ENCODE results near the gene SLC37A1.
"Not testable (repeated sequence)": the region's sequence is repeated elsewhere in the genome, so short reads cannot be mapped to it uniquely, and the experiment has no call there.

SLC37A1 gene

DNA sequence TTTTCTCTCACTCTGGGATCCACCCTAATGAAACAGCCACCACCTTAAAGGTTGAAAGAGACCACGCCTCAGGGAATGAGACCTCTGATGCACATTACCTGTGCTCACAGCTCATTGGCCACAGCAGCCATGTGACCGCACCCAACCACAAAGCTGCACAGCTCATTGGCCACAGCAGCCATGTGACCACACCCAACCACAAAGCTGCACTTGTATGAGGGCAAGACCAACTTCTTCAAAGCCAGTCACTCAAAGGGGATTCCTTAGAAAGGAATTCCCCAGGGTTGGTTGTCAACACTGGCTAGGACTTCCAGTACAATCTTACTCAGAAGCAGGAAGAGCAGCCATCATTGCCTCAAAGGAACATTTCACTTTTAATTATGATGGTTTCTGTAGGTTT lies 96.2 kb downstream of the SLC37A1 start:
- peaks cover 15% of the 10 kb centered on the region for H3K4me1 Mint-ChIP-seq (ENCODE audit: low read depth)
- H3K9me3 Mint-ChIP-seq = peaks cover 36% of the 10 kb centered on the region
- H3K36me3 Mint-ChIP-seq (ENCODE audit: low read depth) = peaks cover 7% of the 10 kb centered on the region
- peak overlapping the region; percentile 4 for H3K4me3 Mint-ChIP-seq
- no peak overlapping the region for H3K27ac Mint-ChIP-seq
- H3K27me3 Mint-ChIP-seq (ENCODE audit: low read depth) = peaks cover 7% of the 10 kb centered on the region

DNA sequence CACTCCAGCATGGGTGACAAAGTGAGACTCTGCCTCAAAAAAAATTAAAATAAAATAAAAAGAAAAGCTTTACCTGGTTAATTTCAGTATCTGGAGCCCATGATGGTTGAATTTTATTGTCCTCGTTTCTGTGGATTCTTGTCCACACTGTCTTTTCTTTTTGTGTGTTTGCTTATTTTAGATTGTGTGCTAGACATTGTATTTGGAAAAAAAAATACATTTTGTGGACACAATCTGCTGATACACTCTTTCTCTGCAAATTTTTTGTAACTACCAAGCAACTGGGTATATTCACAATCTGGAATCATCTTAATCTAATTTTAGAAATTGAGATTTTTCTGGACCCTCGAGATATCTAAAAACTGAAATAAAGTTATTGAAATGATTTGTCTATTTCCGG lies 98.2 kb downstream of the SLC37A1 start:
- Mint-ChIP-seq H3K36me3 (ENCODE audit: low read depth) (peaks cover 4% of the 10 kb centered on the region), H3K9me3 (peaks cover 23% of the 10 kb centered on the region), H3K4me1 (ENCODE audit: low read depth) (peaks cover 15% of the 10 kb centered on the region), H3K27me3 (ENCODE audit: low read depth) (peaks cover 7% of the 10 kb centered on the region), H3K27ac (no peak overlapping the region), H3K4me3 (no peak overlapping the region)

DNA sequence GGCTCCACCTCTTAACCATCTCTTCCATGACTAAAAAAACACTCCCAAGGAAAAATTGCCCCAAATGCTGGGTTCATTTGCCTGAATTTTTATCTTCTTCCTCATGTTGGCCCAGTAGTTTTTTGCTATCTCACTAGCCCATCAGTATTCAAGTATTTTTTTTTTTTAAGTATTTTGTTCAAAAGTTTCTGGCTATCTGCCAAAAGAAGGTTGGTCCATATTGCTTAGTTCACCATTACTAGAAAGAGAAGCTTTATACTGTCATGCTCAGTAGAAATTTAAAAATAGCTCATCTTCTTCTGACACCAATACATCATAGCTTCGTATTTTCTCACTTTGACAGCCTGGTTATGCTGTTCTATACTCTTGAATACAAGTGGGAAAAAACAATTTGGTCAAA lies 98.7 kb downstream of the SLC37A1 start:
- H3K27me3 Mint-ChIP-seq (ENCODE audit: low read depth) = peaks cover 4% of the 10 kb centered on the region
- H3K27ac Mint-ChIP-seq = no peak overlapping the region
- peaks cover 19% of the 10 kb centered on the region for H3K9me3 Mint-ChIP-seq
- peaks cover 4% of the 10 kb centered on the region for H3K36me3 Mint-ChIP-seq (ENCODE audit: low read depth)
- peaks cover 15% of the 10 kb centered on the region for H3K4me1 Mint-ChIP-seq (ENCODE audit: low read depth)
- no peak overlapping the region for H3K4me3 Mint-ChIP-seq

DNA sequence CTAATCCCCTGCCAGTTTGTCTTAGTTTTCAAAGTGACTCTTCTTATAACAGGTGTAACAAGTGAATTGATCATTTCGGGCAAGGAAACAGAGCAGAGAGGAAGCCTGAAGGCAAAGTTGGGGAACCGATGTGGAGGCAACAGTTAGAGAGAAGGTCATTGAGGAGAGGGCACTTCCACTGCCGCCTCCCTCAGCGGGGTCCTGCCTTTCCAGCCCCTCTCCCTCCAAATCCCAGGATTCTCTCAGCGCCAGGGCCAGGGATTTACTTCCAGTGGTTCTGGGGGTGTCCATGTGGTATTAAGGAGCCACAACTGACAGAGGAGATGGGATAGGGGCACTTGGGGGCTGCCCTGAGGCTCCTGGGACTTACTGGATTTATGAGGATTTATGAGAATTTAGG lies 100.1 kb downstream of the SLC37A1 start:
- Mint-ChIP-seq H3K27ac (no peak overlapping the region), H3K4me1 (ENCODE audit: low read depth) (peaks cover 15% of the 10 kb centered on the region), H3K27me3 (ENCODE audit: low read depth) (peaks cover 11% of the 10 kb centered on the region), H3K36me3 (ENCODE audit: low read depth) (peaks cover 4% of the 10 kb centered on the region), H3K9me3 (peaks cover 17% of the 10 kb centered on the region), H3K4me3 (no peak overlapping the region)

DNA sequence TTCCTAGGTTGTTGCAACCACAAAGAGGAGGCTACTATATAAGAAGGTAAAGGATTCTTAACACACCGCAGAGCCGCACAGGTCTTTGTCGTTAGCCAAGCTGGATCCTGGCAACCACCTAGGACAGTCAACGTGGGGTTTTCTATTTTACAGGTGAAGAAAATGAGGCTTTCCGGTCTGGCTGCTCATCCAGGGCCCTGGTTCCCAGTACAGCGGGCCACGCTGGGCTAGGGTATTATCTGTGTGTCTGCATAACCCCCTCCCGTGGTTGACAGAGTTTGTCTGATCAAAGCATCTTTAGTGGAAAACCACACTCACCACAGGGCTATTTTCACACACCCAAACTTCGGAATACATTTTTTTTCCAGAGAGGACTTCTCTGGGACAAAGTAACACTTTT lies 100.7 kb downstream of the SLC37A1 start:
- H3K36me3 Mint-ChIP-seq (ENCODE audit: low read depth) = peaks cover 3% of the 10 kb centered on the region
- H3K9me3 Mint-ChIP-seq = peaks cover 17% of the 10 kb centered on the region
- H3K4me1 Mint-ChIP-seq (ENCODE audit: low read depth) = peaks cover 14% of the 10 kb centered on the region
- H3K4me3 Mint-ChIP-seq = peak overlapping the region; percentile 55
- H3K27ac Mint-ChIP-seq = no peak overlapping the region
- peaks cover 17% of the 10 kb centered on the region for H3K27me3 Mint-ChIP-seq (ENCODE audit: low read depth)

DNA sequence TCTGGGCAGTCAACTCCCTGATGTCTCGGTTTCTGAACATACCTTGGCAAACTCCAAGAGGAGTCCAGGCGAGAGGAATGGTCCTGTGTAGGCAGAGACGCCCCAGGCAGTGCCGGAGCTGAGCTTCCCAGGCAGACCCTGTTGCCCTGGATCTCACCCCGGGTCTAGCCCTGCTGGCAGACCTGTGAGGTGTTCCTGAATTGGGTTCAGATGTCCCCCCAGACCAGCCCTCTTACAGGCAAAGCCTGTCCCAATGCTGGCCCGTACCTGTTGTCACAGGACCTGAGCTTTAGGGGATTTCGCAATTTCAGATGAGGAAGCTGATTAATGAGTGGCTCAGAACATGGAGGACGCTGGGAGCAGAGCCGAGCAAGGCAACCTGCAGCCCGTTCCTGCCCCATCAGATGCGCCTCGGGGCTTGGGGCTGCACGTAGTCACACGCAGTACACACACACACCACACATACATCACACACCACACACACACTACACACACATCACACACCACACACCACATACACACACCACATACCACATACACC lies 101.2 kb downstream of the SLC37A1 start:
- Mint-ChIP-seq H3K9me3 (peaks cover 14% of the 10 kb centered on the region), H3K27ac (no peak overlapping the region), H3K4me3 (no peak overlapping the region), H3K36me3 (ENCODE audit: low read depth) (peaks cover 3% of the 10 kb centered on the region), H3K4me1 (ENCODE audit: low read depth) (peaks cover 11% of the 10 kb centered on the region), H3K27me3 (ENCODE audit: low read depth) (peaks cover 18% of the 10 kb centered on the region)

DNA sequence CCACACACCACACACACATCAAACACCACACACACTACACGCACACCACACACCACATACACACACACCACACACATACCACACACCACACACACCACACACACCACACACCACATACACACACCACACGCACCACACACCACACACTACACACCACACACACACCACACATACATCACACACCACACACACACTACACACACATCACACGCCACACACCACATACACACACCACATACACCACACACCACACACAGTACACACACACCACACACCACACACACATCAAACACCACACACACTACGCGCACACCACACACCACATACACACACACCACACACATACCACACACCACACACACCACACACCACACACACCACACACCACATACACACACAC lies 101.7 kb downstream of the SLC37A1 start:
- H3K4me3 Mint-ChIP-seq; H3K4me1 Mint-ChIP-seq (ENCODE audit: low read depth); H3K27ac Mint-ChIP-seq; H3K36me3 Mint-ChIP-seq (ENCODE audit: low read depth): not testable (repeated sequence)
- Mint-ChIP-seq H3K27me3 (ENCODE audit: low read depth) (peaks cover 18% of the 10 kb centered on the region), H3K9me3 (peaks cover 14% of the 10 kb centered on the region)

DNA sequence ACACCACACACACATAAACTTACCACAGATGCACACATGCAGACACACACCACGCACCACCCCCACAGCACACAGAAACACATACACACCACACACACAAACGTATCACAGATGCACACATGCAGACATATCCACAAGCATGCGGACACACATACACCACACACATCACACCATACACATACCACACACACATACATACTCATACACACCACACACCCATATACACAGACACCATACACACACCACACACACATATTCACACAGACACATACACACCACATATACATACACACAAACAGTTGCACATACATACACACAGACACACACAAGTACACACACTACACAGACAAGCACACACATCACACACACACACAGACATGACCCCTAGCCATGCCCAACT lies 102.3 kb downstream of the SLC37A1 start:
- no peak overlapping the region for H3K4me3 Mint-ChIP-seq
- H3K9me3 Mint-ChIP-seq = peaks cover 14% of the 10 kb centered on the region
- peaks cover 3% of the 10 kb centered on the region for H3K36me3 Mint-ChIP-seq (ENCODE audit: low read depth)
- peaks cover 18% of the 10 kb centered on the region for H3K27me3 Mint-ChIP-seq (ENCODE audit: low read depth)
- H3K27ac Mint-ChIP-seq = no peak overlapping the region
- peaks cover 4% of the 10 kb centered on the region for H3K4me1 Mint-ChIP-seq (ENCODE audit: low read depth)

DNA sequence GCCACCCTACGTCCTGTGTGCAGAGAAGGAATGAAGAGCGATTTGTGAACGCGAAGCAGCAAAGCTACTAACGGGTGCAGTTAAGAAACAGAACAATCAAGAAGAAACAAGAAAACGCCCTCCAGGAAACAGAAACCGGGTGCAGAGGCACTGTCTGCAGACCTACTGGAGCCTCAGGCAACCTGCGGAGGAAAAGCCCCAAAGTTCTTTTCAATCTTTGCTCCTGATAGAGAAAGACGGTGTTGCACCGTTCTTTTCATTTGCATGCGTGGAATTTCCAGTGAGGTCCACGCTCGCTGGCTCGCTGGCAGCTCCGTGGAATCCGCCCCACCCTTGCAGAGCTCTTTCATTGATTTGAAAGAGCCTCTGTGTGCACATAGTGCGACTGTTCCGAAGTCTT lies 102.8 kb downstream of the SLC37A1 start:
- Mint-ChIP-seq H3K9me3 (peaks cover 14% of the 10 kb centered on the region), H3K4me3 (no peak overlapping the region), H3K4me1 (ENCODE audit: low read depth) (peaks cover 4% of the 10 kb centered on the region), H3K27ac (no peak overlapping the region), H3K36me3 (ENCODE audit: low read depth) (peaks cover 3% of the 10 kb centered on the region), H3K27me3 (ENCODE audit: low read depth) (peaks cover 19% of the 10 kb centered on the region)

DNA sequence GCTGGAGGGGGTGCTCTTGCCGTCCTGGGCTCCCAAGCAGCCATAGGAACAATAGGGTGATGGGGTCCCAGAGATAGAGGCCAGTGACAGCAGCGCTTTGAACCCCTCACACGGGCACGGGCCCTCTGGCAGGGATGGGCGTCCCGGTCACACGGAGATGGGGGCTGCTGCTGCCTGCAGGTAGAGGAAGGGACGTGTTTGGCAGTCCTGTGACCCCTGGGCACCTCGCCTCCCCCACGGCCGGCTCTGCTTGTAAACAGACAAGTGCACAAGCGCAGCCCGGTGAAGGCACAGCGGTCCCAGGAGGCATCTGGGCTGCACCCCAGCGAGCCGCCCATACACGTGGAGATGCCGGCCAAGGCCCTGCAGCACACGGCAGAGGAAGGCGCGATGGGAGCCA lies 103.3 kb downstream of the SLC37A1 start:
- Mint-ChIP-seq H3K27me3 (ENCODE audit: low read depth) (peaks cover 24% of the 10 kb centered on the region), H3K27ac (no peak overlapping the region), H3K36me3 (ENCODE audit: low read depth) (peaks cover under 1% of the 10 kb centered on the region), H3K4me1 (ENCODE audit: low read depth) (peaks cover 4% of the 10 kb centered on the region), H3K9me3 (peaks cover 12% of the 10 kb centered on the region), H3K4me3 (no peak overlapping the region)

DNA sequence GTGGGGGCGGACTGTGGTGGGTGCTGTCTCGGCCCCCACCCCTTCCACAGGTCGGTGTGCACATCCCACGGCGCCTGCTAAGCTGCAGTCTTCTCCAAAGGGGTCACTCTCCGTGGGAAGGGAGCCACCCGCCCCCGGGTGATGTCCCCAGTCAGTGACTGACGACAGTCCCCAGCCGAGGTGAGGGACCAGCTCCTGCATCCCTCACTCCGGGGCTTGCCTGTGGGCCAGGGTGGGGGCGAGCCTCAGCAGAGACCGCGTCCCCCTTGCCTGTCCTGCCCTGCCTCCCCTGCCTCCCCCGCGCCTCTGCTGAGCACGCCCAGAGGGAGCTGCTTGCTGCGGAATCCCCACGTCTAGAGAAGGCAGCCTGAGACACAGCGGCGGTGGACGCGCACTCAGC lies 103.8 kb downstream of the SLC37A1 start:
- peaks cover 4% of the 10 kb centered on the region for H3K4me1 Mint-ChIP-seq (ENCODE audit: low read depth)
- H3K9me3 Mint-ChIP-seq = peaks cover 6% of the 10 kb centered on the region
- H3K36me3 Mint-ChIP-seq (ENCODE audit: low read depth) = no peaks in the 10 kb centered on the region
- H3K4me3 Mint-ChIP-seq = no peak overlapping the region
- H3K27me3 Mint-ChIP-seq (ENCODE audit: low read depth) = peaks cover 29% of the 10 kb centered on the region
- no peak overlapping the region for H3K27ac Mint-ChIP-seq

DNA sequence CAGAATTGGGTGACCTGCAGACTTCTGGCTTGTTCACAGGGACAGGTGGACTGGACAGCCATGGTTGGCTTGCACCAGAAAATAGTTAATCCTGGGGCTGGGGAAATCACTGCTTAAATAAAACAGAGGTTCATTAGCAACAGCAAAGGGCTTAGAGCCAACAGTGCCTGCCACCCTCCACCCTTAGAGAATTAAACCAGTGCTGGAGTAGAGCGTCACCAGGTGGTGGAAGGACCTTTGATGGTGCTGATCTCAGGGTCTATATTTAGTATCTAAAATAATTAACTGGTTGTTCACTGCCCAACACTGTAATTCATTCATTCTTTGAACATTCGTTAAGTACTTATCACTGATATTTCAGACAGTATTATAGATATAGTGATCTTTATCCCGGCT lies 105.1 kb downstream of the SLC37A1 start:
- no peak overlapping the region for H3K27ac Mint-ChIP-seq
- H3K4me1 Mint-ChIP-seq (ENCODE audit: low read depth) = peaks cover under 1% of the 10 kb centered on the region
- H3K4me3 Mint-ChIP-seq = no peak overlapping the region
- no peaks in the 10 kb centered on the region for H3K9me3 Mint-ChIP-seq
- H3K36me3 Mint-ChIP-seq (ENCODE audit: low read depth) = no peaks in the 10 kb centered on the region
- peaks cover 33% of the 10 kb centered on the region for H3K27me3 Mint-ChIP-seq (ENCODE audit: low read depth)

DNA sequence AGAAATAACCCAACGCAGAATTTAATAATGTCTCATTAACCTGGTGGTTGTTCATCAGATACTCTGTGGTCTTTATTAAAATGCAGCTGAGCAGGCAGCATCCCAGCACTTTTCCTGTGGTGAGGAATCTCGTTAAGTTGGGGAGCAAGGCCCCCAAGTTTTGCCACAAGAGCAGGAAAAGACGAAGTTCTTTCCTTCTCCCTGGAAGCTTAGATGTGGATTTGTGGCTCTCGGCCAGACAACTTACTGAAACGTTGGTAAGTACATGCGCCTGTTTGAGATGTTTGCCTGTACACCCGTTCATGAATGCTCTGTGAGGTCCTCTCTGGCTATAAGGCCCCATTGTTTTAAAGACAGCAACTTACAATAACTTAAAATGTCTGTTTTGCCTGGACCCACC lies 105.5 kb downstream of the SLC37A1 start:
- Mint-ChIP-seq H3K36me3 (ENCODE audit: low read depth) (no peaks in the 10 kb centered on the region), H3K4me3 (no peak overlapping the region), H3K27ac (no peak overlapping the region), H3K4me1 (ENCODE audit: low read depth) (no peaks in the 10 kb centered on the region), H3K27me3 (ENCODE audit: low read depth) (peaks cover 37% of the 10 kb centered on the region), H3K9me3 (no peaks in the 10 kb centered on the region)

DNA sequence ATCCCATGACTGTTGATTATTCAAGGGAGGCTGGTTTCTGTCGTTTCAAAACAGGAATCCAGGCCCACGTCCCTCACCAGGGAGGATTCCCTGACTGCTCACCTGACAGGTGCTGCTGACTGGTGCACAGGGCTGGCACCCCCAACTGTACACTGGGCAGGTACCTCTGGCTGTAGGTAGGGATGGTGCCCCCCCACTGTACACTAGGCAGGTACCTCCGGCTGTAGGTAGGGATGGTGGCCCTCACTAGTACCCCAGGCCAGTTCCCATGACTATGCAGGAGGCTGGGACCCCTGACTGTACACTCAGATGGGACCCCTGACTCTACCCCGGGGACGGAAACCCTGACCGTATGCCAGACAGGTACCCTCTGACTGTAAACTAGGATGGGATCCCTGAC lies 106.2 kb downstream of the SLC37A1 start:
- peaks cover 43% of the 10 kb centered on the region for H3K27me3 Mint-ChIP-seq (ENCODE audit: low read depth)
- no peaks in the 10 kb centered on the region for H3K9me3 Mint-ChIP-seq
- no peak overlapping the region for H3K27ac Mint-ChIP-seq
- H3K36me3 Mint-ChIP-seq (ENCODE audit: low read depth) = no peaks in the 10 kb centered on the region
- H3K4me3 Mint-ChIP-seq = no peak overlapping the region
- no peaks in the 10 kb centered on the region for H3K4me1 Mint-ChIP-seq (ENCODE audit: low read depth)

DNA sequence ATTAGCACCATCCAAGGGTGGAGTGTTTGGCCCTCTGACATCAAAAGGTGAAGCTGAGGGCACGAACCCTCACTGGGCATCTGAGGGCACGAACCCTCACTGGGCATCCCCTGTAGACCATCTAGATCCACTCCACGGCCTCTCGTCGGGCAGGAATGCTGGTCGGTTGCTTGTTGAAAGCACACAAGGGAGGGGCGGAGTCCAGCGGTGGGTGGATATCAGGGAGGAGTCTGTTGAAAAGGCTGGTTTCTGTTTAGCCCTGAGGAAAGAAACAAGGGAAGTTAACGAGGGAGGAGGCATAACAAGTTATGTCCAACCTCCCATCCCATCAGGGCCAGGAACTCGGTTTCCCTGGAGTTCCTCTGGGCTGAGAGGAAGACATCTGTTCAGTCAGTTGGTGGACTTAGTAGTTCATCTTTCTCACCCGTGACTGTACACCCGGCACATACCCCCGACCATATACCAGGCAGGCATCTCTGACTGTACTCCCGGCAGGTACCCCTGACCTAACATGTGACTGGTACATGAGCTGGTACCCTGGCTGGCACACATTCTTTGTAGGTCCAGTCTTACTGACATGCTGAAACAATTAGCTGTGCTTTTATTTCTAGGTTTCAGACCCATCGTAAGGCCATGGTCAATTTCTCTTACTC lies 107.6 kb downstream of the SLC37A1 start:
- Mint-ChIP-seq H3K4me3 (no peak overlapping the region), H3K36me3 (ENCODE audit: low read depth) (no peaks in the 10 kb centered on the region), H3K9me3 (no peaks in the 10 kb centered on the region), H3K27me3 (ENCODE audit: low read depth) (peaks cover 46% of the 10 kb centered on the region), H3K27ac (no peak overlapping the region), H3K4me1 (ENCODE audit: low read depth) (no peaks in the 10 kb centered on the region)

DNA sequence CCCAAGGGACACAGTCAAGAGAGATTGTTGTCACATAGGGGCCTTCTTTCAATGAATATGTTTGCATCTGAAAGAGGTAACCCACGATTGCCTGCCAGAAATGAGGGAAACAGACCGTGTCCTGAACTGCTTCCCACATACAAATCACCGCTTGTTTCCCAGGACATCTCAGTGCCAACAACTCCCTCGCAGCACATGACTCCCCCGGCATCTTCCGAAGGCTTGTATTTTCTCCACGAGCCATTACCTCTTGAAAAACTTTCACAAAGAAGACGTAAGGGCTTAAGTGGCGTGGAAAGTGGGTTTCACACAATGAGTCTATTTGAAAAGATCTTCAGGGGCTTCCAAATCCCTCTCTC lies 108.1 kb downstream of the SLC37A1 start:
- Mint-ChIP-seq H3K4me3 (no peak overlapping the region), H3K9me3 (no peaks in the 10 kb centered on the region), H3K36me3 (ENCODE audit: low read depth) (no peaks in the 10 kb centered on the region), H3K4me1 (ENCODE audit: low read depth) (no peaks in the 10 kb centered on the region), H3K27ac (no peak overlapping the region), H3K27me3 (ENCODE audit: low read depth) (peaks cover 51% of the 10 kb centered on the region)

All from T-helper 1 cell treated with Interleukin-12 subunit alpha and Interleukin-12 subunit beta and Interleukin-4 antibody, amounts not matched to agents 30 μg/mL and 1 μg/mL, for 36 hours (primary cell).